HG03342 (cell line): Measurements from ENCODE around the gene CACNA2D1.

Source experiments
- ATAC-seq: cut with Tn5 transposase; IDR thresholded peaks from one replicate; pipeline ENCODE4 v1.9.1; 2021; ENCODE audit warnings: mild to moderate bottlenecking, moderate library complexity; ENCODE audit not compliant: unreplicated experiment

CACNA2D1 gene

GRCh38 chr7:82443547-82444219, at the start of gene CACNA2D1:
CACNA2D1 (minus strand) TSS chr7:82443777.
- ATAC-seq, result no peak

GRCh38 chr7:82481499-82482097, 38.0 kb upstream of the CACNA2D1 start:
- ATAC-seq, result peak; percentile 83

- ATAC-seq, result no peak
Measured at GRCh38 chr7:82477733-82478515, 34.3 kb upstream of the CACNA2D1 start.

- no peak for ATAC-seq
Measured at GRCh38 chr7:82472966-82473365, 29.4 kb upstream of the CACNA2D1 start.

GRCh38 chr7:82471351-82472020, 27.9 kb upstream of the CACNA2D1 start:
- no peak for ATAC-seq

- no peak for ATAC-seq
Measured at GRCh38 chr7:82469207-82469606, 25.6 kb upstream of the CACNA2D1 start.

- ATAC-seq, result no peak
Measured at GRCh38 chr7:82468435-82468834, 24.9 kb upstream of the CACNA2D1 start.

GRCh38 chr7:82467020-82467419, 23.4 kb upstream of the CACNA2D1 start:
- no peak for ATAC-seq

- ATAC-seq, result no peak
Measured at GRCh38 chr7:82464372-82464771, 20.8 kb upstream of the CACNA2D1 start.

GRCh38 chr7:82455295-82455694, 11.7 kb upstream of the CACNA2D1 start:
- no peak for ATAC-seq

GRCh38 chr7:82450759-82451158, 7.2 kb upstream of the CACNA2D1 start:
- ATAC-seq, result no peak

- no peak for ATAC-seq
Measured at GRCh38 chr7:82449910-82450309, 6.3 kb upstream of the CACNA2D1 start.

GRCh38 chr7:82446897-82447296, 3.3 kb upstream of the CACNA2D1 start:
- ATAC-seq, result no peak

GRCh38 chr7:82445271-82445670, 1.7 kb upstream of the CACNA2D1 start:
- ATAC-seq, result no peak

GRCh38 chr7:82444220-82444909, 788 bp upstream of the CACNA2D1 start:
- no peak for ATAC-seq

GRCh38 chr7:82443036-82443546, 486 bp downstream of the CACNA2D1 start:
- ATAC-seq, result no peak

GRCh38 chr7:82442492-82443035, 1.0 kb downstream of the CACNA2D1 start:
- no peak for ATAC-seq

GRCh38 chr7:82441669-82442478, 1.7 kb downstream of the CACNA2D1 start:
- no peak for ATAC-seq

GRCh38 chr7:82438521-82438920, 5.1 kb downstream of the CACNA2D1 start:
- ATAC-seq, result no peak
